Fibroblast of mammary gland (primary cell): ENCODE measurements around the gene TMEM209.

Experiments used
- DNase-seq: peaks from one replicate; pipeline ENCODE4 v3.0.0-alpha.2; 2010; ENCODE audit warnings: low read depth
- H3K4me3 ChIP-seq: 2 replicates; pipeline ENCODE4 v1.5.1; 2011; ENCODE audit warnings: low read depth, mild to moderate bottlenecking, low read length, moderate library complexity; ENCODE audit not compliant: control insufficient read depth
- CTCF ChIP-seq: conservative IDR thresholded peaks from 2 replicates; pipeline ENCODE4 v1.5.1; 2011; ENCODE audit warnings: low read depth, low read length, inconsistent platforms; ENCODE audit not compliant: control insufficient read depth, insufficient read depth

Gene TMEM209

GRCh38 chr7:130224210-130224609 is 19.0 kb upstream of the TMEM209 start:
- DNase-seq, result no peak
- no peak overlapping the region for H3K4me3 ChIP-seq
- no peak for TF ChIP-seq CTCF

- DNase-seq, result no peak
- no peak for TF ChIP-seq CTCF
- H3K4me3 ChIP-seq, result no peak overlapping the region
Observed at GRCh38 chr7:130223646-130224045, 18.4 kb upstream of the TMEM209 start.

GRCh38 chr7:130221746-130222145 is 16.5 kb upstream of the TMEM209 start:
- no peak for DNase-seq
- H3K4me3 ChIP-seq, result no peak overlapping the region
- no peak for TF ChIP-seq CTCF

- TF ChIP-seq CTCF, result no peak
- no peak for DNase-seq
- no peak overlapping the region for H3K4me3 ChIP-seq
Observed at GRCh38 chr7:130219871-130220270, 14.7 kb upstream of the TMEM209 start.

GRCh38 chr7:130218806-130219620 is 13.8 kb upstream of the TMEM209 start:
- DNase-seq, result no peak
- no peak for TF ChIP-seq CTCF
- no peak overlapping the region for H3K4me3 ChIP-seq

- DNase-seq, result no peak
- no peak overlapping the region for H3K4me3 ChIP-seq
- no peak for TF ChIP-seq CTCF
Observed at GRCh38 chr7:130216750-130217149, 11.5 kb upstream of the TMEM209 start.
